Smooth muscle cell (in vitro differentiated cells): Measurements from ENCODE around the gene DDR1. TPM values are rescaled to one million over a fixed set of nuclear protein-coding genes. Genes with fewer than 3 reads are reported as not detected.

ENCODE experiments used
- DNase-seq: peaks from one replicate; lab custom pipeline; 2025; ENCODE audit not compliant: unreplicated experiment; lab: John Stamatoyannopoulos, UW
- H2AFZ ChIP-seq: fragments of 200-600 bp; sonication (generic); 2 replicates; pipeline ENCODE4 v1.6.0; 2016; ENCODE audit warnings: antibody characterized with exemption, low read depth, mild to moderate bottlenecking
- H3F3A ChIP-seq: fragments of 200-600 bp; sonication (generic); 2 replicates; pipeline ENCODE4 v1.6.0; 2017; ENCODE audit warnings: antibody characterized with exemption, low read depth
- H3K27ac ChIP-seq: fragments of 200-600 bp; sonication (generic); 2 replicates; pipeline ENCODE4 v1.5.1; 2016; ENCODE audit warnings: low read depth, mild to moderate bottlenecking
- H3K27me3 ChIP-seq: fragments of 200-600 bp; sonication (generic); 2 replicates; pipeline ENCODE4 v1.6.1; 2016; ENCODE audit warnings: low read depth, mild to moderate bottlenecking
- H3K36me3 ChIP-seq: fragments of 200-600 bp; sonication (generic); 2 replicates; pipeline ENCODE4 v1.5.1; 2016; ENCODE audit warnings: low read depth
- H3K4me1 ChIP-seq: fragments of 200-600 bp; sonication (generic); 2 replicates; pipeline ENCODE4 v1.5.1; 2016; ENCODE audit warnings: low read depth
- H3K4me2 ChIP-seq: fragments of 200-600 bp; sonication (generic); 2 replicates; pipeline ENCODE4 v1.6.0; 2016; ENCODE audit warnings: mild to moderate bottlenecking
- H3K4me3 ChIP-seq: fragments of 200-600 bp; sonication (generic); 2 replicates; pipeline ENCODE4 v1.5.1; 2016; ENCODE audit warnings: mild to moderate bottlenecking
- H3K79me2 ChIP-seq: fragments of 200-600 bp; sonication (generic); 2 replicates; pipeline ENCODE4 v1.6.0; 2016; ENCODE audit warnings: low read depth, mild to moderate bottlenecking
- H3K9ac ChIP-seq: fragments of 200-600 bp; sonication (generic); 2 replicates; pipeline ENCODE4 v1.6.0; 2016; ENCODE audit warnings: low read depth
- H3K9me3 ChIP-seq: fragments of 200-600 bp; sonication (generic); replicated peaks from 2 replicates; pipeline ENCODE4 v1.5.1; 2016; ENCODE audit warnings: low read depth
- H4K20me1 ChIP-seq: fragments of 200-600 bp; sonication (generic); 2 replicates; pipeline ENCODE4 v1.6.0; 2016; ENCODE audit warnings: low read depth
- WGBS: methylation state at CpG from one replicate; pipeline ENCODE4 v1.1.7; 2016; ENCODE audit warnings: low lambda C conversion rate; 5-methylcytosine and 5-hydroxymethylcytosine counted together
- polyA plus RNA-seq: library from polyadenylated mRNA; unstranded; fragments of >200 nt; fragmentation: Nextera tagmentation; extraction: Ambion mirVana; gene quantifications from 2 replicates; pipeline ENCODE4 v1.2.1, GENCODE V29; 2016
- total RNA-seq: library from RNA; depleted of rRNA; stranded (reverse); fragments of >200 nt; gene quantifications from 2 replicates; pipeline ENCODE4 v1.2.3, GENCODE V29; 2014
- TF ChIP-seq, protein P1 (sequence below): fragments of 200-600 bp; sonication (generic); IDR thresholded peaks from 2 replicates; pipeline ENCODE4 v1.5.1; 2017; ENCODE audit warnings: borderline replicate concordance, mild to moderate bottlenecking, antibody characterized with exemption; ENCODE audit not compliant: insufficient read depth, poor library complexity, severe bottlenecking

DDR1 gene
- total and polyA plus RNA-seq, 2 experiments from 2014 or later = 23.8 to 82.6 TPM

- no peaks in the 10 kb centered on the region for H3K79me2 ChIP-seq
- no peaks in the 10 kb centered on the region for H3K9me3 ChIP-seq
- H3K27me3 ChIP-seq = peaks cover 27% of the 10 kb centered on the region
- no peak for DNase-seq
- no peak overlapping the region for H3K27ac ChIP-seq
- peaks cover 5% of the 10 kb centered on the region for H3K4me1 ChIP-seq
- H4K20me1 ChIP-seq = no peaks in the 10 kb centered on the region
- TF ChIP-seq, protein P1, sequence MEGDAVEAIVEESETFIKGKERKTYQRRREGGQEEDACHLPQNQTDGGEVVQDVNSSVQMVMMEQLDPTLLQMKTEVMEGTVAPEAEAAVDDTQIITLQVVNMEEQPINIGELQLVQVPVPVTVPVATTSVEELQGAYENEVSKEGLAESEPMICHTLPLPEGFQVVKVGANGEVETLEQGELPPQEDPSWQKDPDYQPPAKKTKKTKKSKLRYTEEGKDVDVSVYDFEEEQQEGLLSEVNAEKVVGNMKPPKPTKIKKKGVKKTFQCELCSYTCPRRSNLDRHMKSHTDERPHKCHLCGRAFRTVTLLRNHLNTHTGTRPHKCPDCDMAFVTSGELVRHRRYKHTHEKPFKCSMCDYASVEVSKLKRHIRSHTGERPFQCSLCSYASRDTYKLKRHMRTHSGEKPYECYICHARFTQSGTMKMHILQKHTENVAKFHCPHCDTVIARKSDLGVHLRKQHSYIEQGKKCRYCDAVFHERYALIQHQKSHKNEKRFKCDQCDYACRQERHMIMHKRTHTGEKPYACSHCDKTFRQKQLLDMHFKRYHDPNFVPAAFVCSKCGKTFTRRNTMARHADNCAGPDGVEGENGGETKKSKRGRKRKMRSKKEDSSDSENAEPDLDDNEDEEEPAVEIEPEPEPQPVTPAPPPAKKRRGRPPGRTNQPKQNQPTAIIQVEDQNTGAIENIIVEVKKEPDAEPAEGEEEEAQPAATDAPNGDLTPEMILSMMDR = no peak
- no peaks in the 10 kb centered on the region for H3K36me3 ChIP-seq
- no peak overlapping the region for H3K4me2 ChIP-seq
- no peaks in the 10 kb centered on the region for H3F3A ChIP-seq
- WGBS = 97% methylated on average over 4 of the region's 4 CpGs
- no peak overlapping the region for H2AFZ ChIP-seq
- H3K9ac ChIP-seq = no peak overlapping the region
- H3K4me3 ChIP-seq = no peak overlapping the region
Measured at GRCh38 chr6:30944051-30944450, 59.7 kb downstream of the DDR1 start.

DNA sequence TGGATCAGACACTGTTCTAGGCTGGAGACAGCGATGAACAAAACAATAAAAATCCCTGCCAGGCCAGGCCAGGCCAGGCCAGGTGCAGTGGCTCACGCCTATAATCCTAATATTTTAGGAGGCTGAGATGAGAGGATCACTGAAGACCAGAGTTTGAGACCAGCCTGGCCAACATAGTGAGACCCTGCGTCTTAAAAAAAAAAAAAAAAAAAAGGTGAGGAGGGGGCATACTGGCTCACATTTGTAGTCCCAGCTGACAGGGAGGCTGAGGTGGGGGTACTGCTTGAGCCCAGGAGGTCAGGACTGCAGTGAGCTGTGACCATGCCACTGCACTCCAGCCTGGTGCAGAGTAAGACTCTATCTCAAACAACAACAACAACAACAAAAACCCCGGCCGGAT is 61.0 kb downstream of the DDR1 start:
- no peak overlapping the region for H3K9ac ChIP-seq
- WGBS = 88% methylated on average over 5 of the region's 5 CpGs
- H3K4me2 ChIP-seq = no peak overlapping the region
- H3K36me3 ChIP-seq = no peaks in the 10 kb centered on the region
- no peak for DNase-seq
- peaks cover 37% of the 10 kb centered on the region for H3K27me3 ChIP-seq
- no peak overlapping the region for H3K27ac ChIP-seq
- no peak overlapping the region for H3K4me3 ChIP-seq
- H3F3A ChIP-seq = no peaks in the 10 kb centered on the region
- H3K79me2 ChIP-seq = no peaks in the 10 kb centered on the region
- peaks cover 5% of the 10 kb centered on the region for H3K4me1 ChIP-seq
- no peaks in the 10 kb centered on the region for H3K9me3 ChIP-seq
- H2AFZ ChIP-seq = no peak overlapping the region
- H4K20me1 ChIP-seq = no peaks in the 10 kb centered on the region
- TF ChIP-seq, protein P1 = no peak

GRCh38 chr6:30947231-30947630 is 62.9 kb downstream of the DDR1 start:
- H3K36me3 ChIP-seq = no peaks in the 10 kb centered on the region
- TF ChIP-seq, protein P1 = no peak
- peaks cover 3% of the 10 kb centered on the region for H3K4me1 ChIP-seq
- DNase-seq = no peak
- H3K27ac ChIP-seq = no peak overlapping the region
- no peak overlapping the region for H2AFZ ChIP-seq
- H3K27me3 ChIP-seq = peaks cover 56% of the 10 kb centered on the region
- no peaks in the 10 kb centered on the region for H4K20me1 ChIP-seq
- no peak overlapping the region for H3K9ac ChIP-seq
- WGBS = 96% methylated on average over 4 of the region's 4 CpGs
- no peak overlapping the region for H3K4me2 ChIP-seq
- no peak overlapping the region for H3K4me3 ChIP-seq
- H3K79me2 ChIP-seq = no peaks in the 10 kb centered on the region
- H3K9me3 ChIP-seq = no peaks in the 10 kb centered on the region
- H3F3A ChIP-seq = no peaks in the 10 kb centered on the region

GRCh38 chr6:30948811-30949210 is 64.5 kb downstream of the DDR1 start:
- Histone ChIP-seq H2AFZ (no peak overlapping the region), H3K4me3 (no peak overlapping the region), H3K9ac (no peak overlapping the region), H3K27me3 (peaks cover 72% of the 10 kb centered on the region), H3K9me3 (no peaks in the 10 kb centered on the region), H3K27ac (no peak overlapping the region), H4K20me1 (no peaks in the 10 kb centered on the region), H3K79me2 (no peaks in the 10 kb centered on the region), H3K4me1 (no peaks in the 10 kb centered on the region), H3K36me3 (no peaks in the 10 kb centered on the region), H3K4me2 (no peak overlapping the region), H3F3A (no peaks in the 10 kb centered on the region)
- TF ChIP-seq, protein P1 = no peak
- DNase-seq = no peak
- WGBS = 95% methylated on average over 6 of the region's 6 CpGs
